Neural cell (in vitro differentiated cells): Measurements from ENCODE around the gene OVCA2.

ENCODE experiments used
- CTCF ChIP-seq: fragments of 450-650 bp; IDR thresholded peaks from 2 replicates; pipeline ENCODE4 v1.5.1; 2014; ENCODE audit warnings: antibody characterized with exemption, mild to moderate bottlenecking, moderate library complexity; ENCODE audit not compliant: poor library complexity, severe bottlenecking
- EP300 ChIP-seq: fragments of 450-650 bp; conservative IDR thresholded peaks from 2 replicates; pipeline ENCODE4 v1.6.1; 2014; ENCODE audit warnings: antibody characterized with exemption, mild to moderate bottlenecking, moderate library complexity; ENCODE audit not compliant: poor library complexity, severe bottlenecking
- EZH2 ChIP-seq: fragments of 200-600, 300-800 bp; shearing (Covaris generic), sonication (generic); IDR thresholded peaks from 2 replicates; pipeline ENCODE4 v1.6.1; 2014; ENCODE audit warnings: antibody characterized with exemption, low read length, borderline replicate concordance, mild to moderate bottlenecking; ENCODE audit not compliant: insufficient read depth, poor library complexity, severe bottlenecking
- RAD21 ChIP-seq: fragments of 450-650 bp; conservative IDR thresholded peaks from 2 replicates; pipeline ENCODE4 v1.6.1; 2014; ENCODE audit warnings: antibody characterized with exemption, mild to moderate bottlenecking, moderate library complexity
- SMC3 ChIP-seq: fragments of 450-650 bp; conservative IDR thresholded peaks from 2 replicates; pipeline ENCODE4 v1.6.1; 2014; ENCODE audit warnings: antibody characterized with exemption, mild to moderate bottlenecking, moderate library complexity; ENCODE audit not compliant: poor library complexity

GRCh38 chr17:1992541-1992940 lies 49.3 kb upstream of the OVCA2 start:
- TF ChIP-seq CTCF = no peak
- TF ChIP-seq EP300 = no peak
- no peak for TF ChIP-seq EZH2
- TF ChIP-seq RAD21 = no peak
- TF ChIP-seq SMC3 = no peak
